DMS 273 treated with DMSO at 0.1 percent for 48 hours (cell line): Measurements from ENCODE around the gene ALLC.

ENCODE experiments used
- DNase-seq: peaks from one replicate; lab custom pipeline; 2025; lab: John Stamatoyannopoulos, UW

ALLC gene

DNA sequence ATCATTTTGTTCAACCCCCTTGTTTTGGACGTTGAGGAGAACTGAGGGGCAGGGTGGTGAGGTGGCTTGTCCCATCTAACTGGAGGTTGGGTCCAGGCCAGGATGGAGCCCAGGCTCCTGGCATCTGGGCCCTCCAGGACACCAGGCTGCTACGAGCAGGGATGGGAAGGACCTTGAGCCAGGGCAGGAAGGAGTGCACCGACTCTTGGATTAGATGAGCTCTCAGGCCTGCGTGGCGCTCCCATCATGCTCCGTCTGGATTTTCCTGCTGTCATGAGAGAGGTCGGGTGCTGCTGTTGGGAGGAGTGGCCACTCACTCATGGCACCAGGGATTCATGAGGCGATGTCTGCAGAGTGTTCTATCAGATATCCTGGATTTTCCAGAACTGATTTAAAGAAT lies 18.3 kb upstream of the ALLC start:
- no peak for DNase-seq

DNA sequence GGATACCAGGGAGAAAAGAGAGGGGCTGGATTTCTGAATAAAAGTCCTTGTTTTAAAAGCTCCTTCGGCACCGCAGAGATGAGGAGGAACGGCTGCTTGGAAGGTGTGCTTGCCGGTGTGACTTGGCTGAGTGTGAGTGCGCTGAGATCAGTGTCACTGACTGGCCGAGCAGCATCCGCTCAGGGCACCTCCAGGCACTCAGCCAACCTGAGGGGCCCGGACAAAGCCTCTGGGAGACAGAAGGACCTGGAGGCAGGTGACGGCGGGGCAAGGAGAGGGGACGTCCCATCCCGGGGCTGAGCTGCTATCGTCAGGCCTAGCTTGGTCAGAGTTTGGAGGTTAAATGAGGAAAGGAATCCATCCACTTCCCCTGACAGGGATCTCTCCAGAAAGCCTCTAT lies 16.8 kb upstream of the ALLC start:
- DNase-seq = no peak

DNA sequence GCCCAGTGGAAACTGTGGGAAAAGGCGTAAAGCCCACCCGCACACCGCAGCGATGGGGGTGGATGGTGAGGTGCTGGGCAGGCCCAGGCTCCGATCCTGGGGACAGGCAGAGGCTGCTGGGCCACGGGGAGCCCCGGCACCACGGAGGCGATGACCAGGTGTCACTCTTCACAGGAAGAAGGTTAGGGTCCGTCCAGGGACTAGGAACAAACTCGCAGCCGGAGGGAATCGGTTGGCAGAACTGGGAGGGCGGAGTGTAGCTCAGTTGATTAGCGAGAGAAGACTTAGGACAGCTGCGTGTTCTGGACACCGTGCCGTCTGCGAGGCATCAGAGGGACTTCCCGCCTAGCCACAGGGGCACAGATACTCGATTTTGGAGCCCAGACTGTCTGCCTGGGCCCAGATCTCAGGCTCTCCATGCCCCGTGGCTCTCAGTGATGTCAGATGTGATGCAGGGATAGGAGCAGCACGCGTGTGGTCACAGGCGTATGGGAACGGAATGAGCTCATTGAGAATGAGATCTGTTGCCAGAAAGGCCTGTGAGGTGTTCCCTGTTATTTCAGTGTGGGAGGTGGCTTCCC lies 16.1 kb upstream of the ALLC start:
- DNase-seq = no peak

DNA sequence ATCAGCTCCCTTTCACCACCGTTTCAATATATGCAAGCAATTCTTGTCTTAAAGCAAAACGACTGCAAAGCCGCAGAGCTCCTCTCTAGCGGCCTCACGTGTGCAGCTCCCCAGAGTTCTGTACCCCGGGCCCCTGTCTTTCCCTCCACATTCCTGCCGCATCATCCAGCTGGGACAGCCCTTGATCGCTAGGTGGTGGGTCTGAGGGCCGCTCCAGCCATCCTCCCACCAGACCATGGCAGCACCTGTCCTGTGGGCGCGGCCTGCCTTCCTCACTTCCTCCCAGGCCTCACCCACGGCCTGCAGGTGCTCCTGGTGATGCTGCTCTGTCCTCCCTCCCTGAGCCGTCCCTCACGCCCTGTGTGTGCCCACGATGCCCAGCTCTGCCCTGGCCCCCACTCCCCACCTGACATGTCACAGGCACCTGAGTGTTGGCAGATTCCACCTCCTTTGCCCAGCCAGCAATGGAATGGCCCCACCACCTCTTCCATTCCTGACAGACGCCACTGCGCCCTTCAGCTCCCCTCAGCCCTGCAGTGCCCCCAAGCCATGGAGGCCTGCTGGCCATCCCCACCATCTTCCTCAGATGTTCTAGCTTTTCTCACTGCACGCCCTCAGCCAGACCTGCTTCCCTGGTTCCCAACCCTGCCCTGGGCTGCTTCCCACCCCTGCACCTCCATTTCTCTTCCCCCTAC lies 15.3 kb upstream of the ALLC start:
- no peak for DNase-seq

DNA sequence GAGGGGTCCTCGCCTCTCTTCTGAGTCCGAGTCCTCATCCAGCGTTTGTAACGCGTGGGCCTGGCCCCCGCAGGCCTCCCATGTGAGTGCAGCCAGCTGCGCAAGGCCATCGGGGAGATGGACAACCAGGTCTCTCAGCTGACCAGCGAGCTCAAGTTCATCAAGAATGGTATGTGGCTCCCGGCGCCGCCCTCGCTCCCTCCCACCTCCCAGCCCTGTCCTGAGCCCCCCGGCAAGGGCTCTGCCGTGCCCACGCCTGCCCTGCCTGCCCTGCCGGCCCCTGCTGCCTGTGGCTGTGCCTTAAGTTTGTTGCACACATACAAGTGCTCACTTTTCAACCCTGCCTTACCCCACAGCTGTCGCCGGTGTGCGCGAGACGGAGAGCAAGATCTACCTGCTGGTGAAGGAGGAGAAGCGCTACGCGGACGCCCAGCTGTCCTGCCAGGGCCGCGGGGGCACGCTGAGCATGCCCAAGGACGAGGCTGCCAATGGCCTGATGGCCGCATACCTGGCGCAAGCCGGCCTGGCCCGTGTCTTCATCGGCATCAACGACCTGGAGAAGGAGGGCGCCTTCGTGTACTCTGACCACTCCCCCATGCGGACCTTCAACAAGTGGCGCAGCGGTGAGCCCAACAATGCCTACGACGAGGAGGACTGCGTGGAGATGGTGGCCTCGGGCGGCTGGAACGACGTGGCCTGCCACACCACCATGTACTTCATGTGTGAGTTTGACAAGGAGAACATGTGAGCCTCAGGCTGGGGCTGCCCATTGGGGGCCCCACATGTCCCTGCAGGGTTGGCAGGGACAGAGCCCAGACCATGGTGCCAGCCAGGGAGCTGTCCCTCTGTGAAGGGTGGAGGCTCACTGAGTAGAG lies 14.4 kb upstream of the ALLC start:
- no peak for DNase-seq

DNA sequence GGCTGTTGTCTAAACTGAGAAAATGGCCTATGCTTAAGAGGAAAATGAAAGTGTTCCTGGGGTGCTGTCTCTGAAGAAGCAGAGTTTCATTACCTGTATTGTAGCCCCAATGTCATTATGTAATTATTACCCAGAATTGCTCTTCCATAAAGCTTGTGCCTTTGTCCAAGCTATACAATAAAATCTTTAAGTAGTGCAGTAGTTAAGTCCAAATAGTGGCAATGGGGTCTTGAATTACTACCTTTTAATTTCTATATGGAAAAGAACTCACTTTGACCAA lies 13.8 kb upstream of the ALLC start:
- peak; percentile 8 for DNase-seq

DNA sequence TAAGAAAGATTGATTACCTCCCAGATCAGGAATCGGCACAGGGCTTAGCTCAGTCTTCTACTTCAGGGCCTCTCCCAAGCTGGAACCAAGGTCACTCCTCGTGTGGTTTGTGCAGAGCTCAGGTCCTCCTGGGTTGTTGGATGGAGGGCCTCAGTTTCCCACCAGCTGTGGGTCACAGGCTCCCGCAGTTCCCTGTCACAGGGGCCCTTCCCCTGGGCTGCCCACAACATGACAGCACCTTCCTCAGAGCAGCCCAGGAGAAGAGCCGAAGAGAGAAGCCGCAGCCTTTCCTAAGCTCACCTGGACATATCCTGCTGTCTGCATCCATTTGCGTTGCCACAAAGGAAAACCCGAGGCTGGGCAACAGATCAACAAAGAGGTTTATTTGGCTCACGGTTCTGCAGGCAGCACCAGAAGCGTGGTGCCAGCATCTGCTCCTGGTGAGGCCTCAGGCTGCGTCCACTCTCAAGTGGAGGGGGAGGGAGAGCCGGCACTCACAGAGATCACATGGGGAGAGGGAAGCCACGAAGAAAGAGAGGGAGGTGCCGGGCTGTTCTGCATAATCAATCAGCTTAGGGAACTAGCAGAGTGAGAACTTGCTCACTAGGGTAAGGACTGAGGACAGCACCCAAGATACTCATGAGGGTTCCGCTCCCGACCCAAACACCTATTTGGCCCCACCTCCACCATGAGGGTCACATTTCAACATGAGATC lies 13.0 kb upstream of the ALLC start:
- DNase-seq = no peak

DNA sequence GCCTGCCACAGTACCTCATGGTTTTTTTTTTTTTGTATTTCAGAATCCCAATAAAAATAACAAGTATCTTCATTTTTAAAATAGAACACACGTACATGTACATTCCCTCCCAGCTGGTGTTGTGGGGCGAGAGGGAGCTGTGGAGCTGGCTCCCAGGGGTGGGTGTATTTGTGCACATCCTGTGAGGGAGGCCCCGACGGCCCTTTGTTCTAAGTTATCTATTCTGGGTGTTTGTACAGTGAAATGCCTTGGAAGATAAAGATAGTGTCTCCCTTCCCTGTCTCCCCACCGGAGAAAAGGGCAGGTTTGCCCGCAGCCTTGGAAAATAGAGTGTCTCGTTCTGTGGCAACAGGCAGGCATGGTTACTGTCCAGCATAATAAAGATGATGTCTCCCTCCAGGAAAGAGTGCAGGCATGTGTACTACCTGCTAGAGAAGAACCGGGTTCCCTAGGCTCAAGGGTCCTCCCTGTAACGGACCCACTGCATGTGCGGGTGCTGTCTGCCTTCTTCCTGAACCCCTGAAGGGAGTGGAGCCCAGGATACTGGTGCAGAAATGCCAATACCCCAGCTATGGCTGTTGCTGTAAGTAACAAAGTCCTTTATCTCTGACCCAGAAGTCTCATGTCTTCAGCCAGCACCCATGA lies 12.1 kb upstream of the ALLC start:
- DNase-seq = no peak

DNA sequence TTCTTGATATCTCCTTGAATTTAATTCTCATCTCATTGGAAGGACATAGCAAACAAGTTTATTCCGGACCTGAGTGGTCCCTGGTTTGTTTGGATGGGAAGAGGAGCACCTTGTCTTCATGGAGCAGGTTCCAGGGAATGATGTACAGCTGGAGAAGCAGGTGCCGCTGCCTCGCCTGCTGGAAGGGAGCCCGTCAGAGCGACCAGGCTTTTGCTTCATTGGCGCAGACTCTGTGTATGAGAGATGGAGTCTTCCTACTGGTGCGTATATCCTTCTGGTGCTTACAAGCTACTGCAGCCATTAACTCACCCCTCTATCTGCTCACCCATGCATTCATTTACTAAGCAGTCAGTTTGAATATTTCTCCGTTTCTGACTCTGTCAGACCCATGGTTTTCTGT lies 11.6 kb upstream of the ALLC start:
- no peak for DNase-seq

DNA sequence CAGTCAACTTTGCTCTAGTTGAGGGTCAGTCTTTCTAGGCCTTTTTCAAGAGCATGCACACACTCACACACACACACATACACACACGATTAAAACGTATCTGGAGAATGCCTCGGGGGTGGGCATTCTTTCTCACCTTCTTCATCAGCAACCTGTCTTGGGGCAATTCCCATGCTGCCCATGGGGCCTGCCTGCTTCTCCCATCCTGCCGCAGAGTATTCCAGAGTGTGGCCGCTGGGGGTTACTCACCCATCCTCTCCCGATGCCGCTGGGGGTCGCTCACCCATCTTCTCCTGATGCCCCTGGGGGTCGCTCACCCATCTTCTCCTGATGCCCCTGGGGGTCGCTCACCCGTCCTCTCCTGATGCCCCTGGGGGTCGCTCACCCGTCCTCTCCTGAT lies 10.8 kb upstream of the ALLC start:
- no peak for DNase-seq

DNA sequence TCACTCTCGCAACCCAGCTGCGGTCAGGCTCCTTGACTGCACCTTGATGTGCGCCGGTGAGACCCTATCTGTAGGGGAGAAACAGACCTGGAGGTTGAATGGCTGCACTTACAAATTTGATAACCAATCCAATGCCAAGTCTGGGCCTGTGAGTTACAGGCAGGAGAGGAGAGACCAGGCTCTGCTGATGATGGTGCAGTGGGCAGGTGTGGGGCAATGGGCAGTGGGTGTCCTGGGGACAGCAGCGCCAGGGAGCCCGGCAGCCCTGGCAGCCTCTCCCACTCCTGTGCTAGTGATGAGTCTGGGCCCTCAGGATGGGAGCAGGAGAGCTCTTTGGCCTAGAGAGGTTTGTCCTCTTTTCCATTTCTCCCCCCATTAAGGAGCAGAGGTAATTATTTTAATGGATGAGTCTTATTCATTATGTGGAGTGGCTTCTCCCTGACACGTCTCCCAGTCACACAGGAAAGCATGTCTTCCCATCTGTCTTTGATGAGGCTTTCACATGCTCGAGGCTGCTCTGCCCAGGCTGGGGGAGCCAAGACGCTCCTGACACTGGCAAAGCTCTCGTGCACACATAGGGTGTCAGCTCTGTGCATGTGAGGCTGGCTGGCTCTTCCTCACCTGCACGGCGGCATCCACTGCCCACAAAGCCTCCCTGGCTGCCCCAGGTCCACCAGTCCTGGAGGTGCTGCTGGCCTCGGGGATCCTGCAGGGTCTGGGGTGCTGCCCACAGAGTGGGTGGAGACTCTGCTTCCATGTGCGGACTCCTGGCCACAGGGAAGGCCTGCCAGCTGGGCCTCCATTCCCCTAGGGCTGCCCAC lies 10.0 kb upstream of the ALLC start:
- DNase-seq = no peak

DNA sequence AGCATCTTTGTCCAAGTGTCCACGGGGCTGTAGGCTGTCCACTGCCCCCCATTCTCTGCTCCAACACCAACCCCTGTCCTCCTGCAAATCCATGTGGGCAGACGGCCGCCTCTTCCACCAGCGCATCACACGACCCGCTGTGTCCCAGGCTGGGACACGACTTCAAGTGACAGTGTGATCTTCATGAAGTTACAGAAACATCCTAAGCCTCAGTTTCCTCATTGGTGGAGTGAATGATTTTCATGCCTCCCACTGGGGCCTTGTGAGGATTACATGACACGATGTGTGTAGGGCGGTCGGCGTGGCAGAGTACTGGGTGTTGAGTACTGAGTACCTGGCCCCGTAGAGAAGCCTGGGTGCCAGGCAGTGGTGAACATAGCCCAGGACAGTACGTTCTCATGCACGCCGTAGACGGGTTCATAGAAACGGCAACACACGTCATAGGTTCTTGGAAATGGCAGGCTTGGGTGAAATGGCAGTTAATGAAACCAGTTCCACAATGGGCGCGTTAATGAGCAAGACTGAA lies 9.3 kb upstream of the ALLC start:
- no peak for DNase-seq

DNA sequence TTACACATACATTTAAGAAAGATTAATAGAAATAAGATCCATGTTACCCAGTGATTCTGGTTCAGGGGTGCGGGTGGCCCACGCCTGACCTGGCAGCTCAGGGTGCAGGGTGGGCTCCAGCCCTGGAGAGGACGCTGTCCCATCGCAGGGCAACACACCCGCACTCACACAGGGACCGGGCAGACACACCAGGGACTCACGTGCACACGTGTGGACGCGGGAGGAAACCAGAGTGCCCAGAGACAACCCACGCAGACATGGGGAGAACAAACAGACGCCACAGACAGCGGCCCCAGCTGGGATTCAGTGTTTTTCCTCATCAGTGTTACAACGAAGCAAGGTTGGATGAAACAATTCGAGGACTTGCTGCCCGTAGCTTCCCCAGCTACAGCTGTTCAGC lies 8.4 kb upstream of the ALLC start:
- no peak for DNase-seq

DNA sequence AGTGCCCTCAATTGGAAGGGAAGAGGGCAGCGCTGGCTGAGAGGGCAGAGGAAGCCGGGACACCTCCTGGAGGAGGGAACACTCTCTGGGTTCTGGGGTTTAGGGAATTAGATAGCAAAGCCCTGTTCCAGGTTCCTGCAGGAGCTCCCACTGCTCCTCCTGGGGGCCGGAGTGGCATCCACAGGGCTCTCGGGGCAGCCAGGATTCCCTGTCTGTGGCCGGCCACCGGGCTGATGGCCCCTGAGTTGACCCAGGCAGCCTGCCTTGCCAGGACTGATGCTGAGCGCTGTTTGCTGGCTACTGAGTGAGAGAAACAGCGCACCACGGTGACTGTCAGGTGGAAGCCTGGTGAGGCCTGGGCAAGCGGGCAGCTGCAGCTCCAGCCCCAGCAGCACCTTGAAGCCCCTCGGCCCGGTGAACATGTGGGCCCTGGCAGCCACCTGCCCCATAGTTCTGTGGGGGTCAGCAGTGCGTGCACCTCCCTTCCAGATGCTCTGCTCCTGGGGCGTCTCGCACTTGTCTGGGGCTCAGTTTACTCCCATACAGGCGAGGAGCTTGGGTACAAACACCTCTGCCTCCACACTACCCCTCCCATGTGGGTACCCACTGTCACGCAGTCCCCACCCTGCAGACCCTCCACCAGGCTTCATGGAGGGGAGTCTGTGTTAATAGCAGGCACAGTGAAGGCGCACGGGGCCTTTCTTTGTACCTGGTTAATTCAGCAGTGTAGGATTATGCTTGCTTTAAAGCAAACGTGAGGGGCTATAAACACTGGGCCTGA lies 7.7 kb upstream of the ALLC start:
- no peak for DNase-seq

DNA sequence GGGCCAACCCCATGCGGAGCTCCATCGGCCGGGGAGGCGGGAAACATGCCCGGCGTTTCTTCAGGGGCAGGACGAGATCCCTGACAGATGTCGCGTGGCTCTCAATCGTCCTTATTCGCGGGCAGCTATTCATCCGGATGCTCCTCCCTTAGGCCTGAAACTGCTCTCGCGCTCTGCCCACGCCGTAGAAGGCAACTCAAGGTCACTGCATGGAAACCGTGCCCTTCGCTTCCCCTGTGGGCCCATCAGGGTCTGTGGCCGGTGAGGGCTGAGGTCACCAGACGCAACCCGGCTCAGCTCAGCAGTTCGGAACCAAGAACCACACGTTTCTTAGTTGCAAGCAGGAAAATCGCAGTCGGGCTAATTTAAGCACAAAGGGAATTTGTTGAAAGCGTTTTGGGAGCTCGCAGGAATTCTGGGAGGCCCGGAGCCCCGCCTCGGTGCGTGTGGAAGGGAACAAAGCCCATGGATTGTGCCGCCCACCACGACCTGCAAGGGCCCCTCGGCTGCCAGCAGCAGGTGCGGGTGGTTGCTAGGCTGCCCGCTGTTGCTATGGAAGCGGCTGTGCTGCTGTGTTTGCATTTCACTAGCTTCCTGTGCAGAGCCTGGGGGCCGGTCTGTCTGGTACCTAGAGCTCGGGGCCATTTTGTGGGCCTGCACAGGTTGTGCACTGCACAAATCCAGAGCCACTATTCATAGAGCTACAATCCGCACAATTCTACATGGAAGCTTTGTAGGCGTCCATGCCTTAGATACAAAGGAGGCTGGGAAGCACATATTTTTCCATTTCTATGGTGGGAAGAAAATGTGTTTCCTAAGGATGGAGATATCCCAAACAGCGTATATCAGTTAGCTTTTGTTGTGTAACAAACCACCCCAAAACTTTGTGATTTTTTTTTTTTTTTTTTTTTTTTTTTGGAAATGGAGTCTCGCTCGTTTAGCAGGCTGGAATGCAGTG lies 6.0 kb upstream of the ALLC start:
- peak; percentile 83 for DNase-seq

DNA sequence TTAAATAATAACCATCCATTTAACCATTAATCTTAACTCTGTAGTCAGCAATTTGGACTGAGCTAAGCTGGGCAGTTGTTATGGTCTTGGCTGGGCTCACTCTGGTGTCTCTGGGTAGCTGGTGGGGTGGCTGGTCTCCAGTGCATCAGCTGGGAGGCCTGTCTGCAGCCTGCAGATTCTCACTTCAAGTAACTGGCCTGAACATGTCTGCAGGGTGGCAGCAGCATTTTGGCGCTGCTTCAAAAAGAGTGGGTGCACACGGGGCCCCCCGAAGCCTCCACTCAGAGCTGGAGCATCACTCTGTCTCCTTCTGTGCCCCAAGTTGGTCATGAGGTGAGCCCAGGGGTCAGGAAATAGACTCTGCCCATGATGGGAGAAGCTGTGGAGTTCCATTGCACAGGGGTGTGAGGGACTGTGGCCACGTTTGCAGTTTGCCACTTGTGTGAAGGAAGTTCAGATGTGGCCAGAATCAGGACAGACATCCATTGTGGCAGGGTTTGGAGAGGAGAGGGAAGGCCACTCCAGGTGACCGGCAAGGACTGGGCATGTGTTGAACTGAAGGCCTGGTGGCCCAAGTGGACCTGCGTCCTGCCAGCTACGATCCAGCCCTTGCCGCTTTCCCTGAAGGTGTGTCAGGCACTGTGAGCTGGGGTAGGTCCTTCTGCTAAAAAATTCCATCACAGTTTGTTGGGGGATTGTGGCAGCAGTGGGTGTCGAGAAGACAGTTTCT lies 4.9 kb upstream of the ALLC start:
- DNase-seq = no peak

DNA sequence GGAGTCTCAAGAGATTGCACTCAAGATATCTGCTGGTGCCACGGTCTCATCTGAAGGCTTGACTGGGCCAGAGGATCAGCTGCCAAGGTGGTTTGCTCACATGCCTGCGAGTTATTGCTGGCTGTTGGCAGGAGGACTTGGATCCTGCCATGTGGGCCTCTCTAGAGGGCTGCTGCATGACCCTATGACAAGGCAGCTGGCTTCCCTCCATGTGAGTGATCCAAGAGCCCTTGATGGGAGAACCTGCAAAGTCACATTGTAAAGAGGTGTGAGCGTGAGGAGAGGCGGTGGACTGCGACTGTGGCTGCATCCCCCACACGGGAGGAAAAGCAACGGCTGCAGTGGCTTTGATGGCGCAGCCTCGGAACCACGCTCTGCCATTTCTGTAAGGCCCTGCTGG lies 4.0 kb upstream of the ALLC start:
- no peak for DNase-seq

DNA sequence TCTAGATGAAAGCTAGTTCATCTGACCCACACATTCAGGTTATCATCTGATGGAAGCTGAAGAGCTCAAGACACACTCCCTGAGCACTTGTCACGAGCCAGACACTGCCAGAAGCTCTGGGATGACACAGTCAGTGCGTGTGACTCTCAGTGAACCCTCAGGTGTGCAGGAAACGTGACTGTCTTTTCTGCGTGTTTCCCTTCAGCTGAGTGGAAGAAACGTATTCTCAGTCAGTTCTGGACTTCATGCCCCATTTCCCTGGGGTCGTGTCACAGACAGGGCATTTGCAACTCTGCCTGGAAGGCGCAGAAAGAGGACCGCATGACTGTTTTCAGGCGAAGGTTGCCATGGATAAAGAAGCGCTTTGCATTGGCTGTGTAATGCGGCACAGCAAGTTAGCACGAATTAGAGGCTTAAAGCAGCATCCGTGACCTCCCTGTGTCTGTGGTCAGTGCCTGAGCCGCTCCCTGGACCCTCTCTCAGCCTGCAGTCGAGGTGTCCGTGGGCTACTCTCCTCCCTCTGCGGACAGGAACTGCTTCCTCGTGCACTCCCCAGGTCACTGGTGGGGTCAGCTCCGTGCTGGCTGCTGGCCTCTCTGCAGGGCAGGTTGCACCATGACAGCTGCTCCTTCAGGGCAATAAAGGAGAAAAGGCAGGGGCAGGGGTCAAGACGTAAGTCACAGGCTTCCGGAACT lies 3.3 kb upstream of the ALLC start:
- no peak for DNase-seq
